ENCODE results near the gene XYLT2. TPM values are rescaled to one million over a fixed set of nuclear protein-coding genes. Genes with fewer than 3 reads are reported as not detected.

Gene XYLT2
- total and polyA plus RNA-seq, 3 donors from 2014 or later: 37.6 to 47.4 (median 44.1) TPM

DNA sequence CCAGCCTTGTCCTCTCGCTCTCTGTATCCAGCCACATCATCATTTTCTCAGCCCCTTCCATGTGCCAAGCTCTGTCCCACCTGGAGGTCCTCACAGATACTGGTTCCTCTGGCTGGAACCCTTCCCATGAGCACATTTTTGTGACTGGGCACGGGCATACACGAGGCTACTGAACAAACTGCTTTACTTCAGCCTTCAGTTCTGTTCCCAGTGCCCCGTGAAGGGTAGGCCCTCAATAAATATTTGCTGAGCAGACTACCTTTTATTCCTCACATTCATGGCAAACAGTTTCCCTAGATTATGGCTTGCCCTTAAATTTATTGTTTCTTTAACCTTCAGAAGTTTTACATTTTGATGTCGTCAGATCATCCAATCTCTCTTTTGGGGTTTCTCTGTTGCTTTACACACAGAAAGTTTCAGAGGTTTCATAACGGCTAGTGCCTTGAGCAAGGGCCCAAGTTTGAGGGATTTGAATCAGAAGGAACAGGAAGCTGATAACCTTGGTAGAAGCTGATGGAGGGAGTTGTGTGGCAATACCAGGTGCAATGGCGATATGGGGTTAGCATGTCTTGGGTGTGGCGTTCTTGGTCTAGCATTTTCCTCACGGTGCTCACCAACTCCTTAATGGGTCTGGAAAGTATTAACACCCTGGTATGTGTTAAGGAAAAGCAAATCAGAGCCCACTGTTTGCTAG lies 43.9 kb upstream of the XYLT2 start:
- Histone ChIP-seq H3K36me3 (ENCODE audit: low read depth, missing control alignments) (no peaks in the 10 kb centered on the region), H3K4me3 (no peak overlapping the region), H3K27me3 (no peaks in the 10 kb centered on the region), H3K27ac (no peak overlapping the region), H3K9me3 (no peaks in the 10 kb centered on the region), H3K4me1 (peaks cover 19% of the 10 kb centered on the region)
- WGBS, 2 donors: 83 to 84% methylated on average over 9 of the region's 9 CpGs
- no peak for TF ChIP-seq POLR2A (IDR thresholded peaks at IDR 0.05)
- no peak for TF ChIP-seq CTCF (IDR thresholded peaks at IDR 0.05)
- intact Hi-C loops (cut with DNase I; ENCODE audit: low total_unique reads): no loop called here
- no peak for DNase-seq

GRCh38 chr17:50303051-50303450 lies 42.9 kb upstream of the XYLT2 start:
- WGBS, 2 donors: 94 to 95% methylated on average over 11 of the region's 11 CpGs
- Histone ChIP-seq H3K4me3 (no peak overlapping the region), H3K27ac (no peak overlapping the region), H3K36me3 (ENCODE audit: low read depth, missing control alignments) (no peaks in the 10 kb centered on the region), H3K4me1 (peaks cover 19% of the 10 kb centered on the region), H3K27me3 (no peaks in the 10 kb centered on the region), H3K9me3 (no peaks in the 10 kb centered on the region)
- TF ChIP-seq POLR2A (IDR thresholded peaks at IDR 0.05) (no peak), CTCF (IDR thresholded peaks at IDR 0.05) (no peak)
- intact Hi-C loops (cut with DNase I; ENCODE audit: low total_unique reads): no loop called here
- DNase-seq: no peak

GRCh38 chr17:50303596-50303995 lies 42.3 kb upstream of the XYLT2 start:
- Histone ChIP-seq H3K36me3 (ENCODE audit: low read depth, missing control alignments) (no peaks in the 10 kb centered on the region), H3K4me3 (no peak overlapping the region), H3K27me3 (no peaks in the 10 kb centered on the region), H3K27ac (no peak overlapping the region), H3K9me3 (no peaks in the 10 kb centered on the region), H3K4me1 (peaks cover 19% of the 10 kb centered on the region)
- 74 to 75% methylated on average over 4 of the region's 4 CpGs for WGBS, 2 donors
- DNase-seq: no peak
- intact Hi-C loops (cut with DNase I; ENCODE audit: low total_unique reads): no loop called here
- TF ChIP-seq CTCF (IDR thresholded peaks at IDR 0.05) (no peak), POLR2A (IDR thresholded peaks at IDR 0.05) (no peak)

- Histone ChIP-seq H3K4me1 (peaks cover 19% of the 10 kb centered on the region), H3K9me3 (no peaks in the 10 kb centered on the region), H3K27ac (peak overlapping the region in 1 of 2 donors; percentile 78), H3K27me3 (no peaks in the 10 kb centered on the region), H3K36me3 (ENCODE audit: low read depth, missing control alignments) (no peaks in the 10 kb centered on the region), H3K4me3 (no peak overlapping the region)
- TF ChIP-seq CTCF (IDR thresholded peaks at IDR 0.05) (no peak), POLR2A (IDR thresholded peaks at IDR 0.05) (no peak)
- WGBS, 2 donors: 22 to 57% methylated on average over 7 of the region's 7 CpGs
- DNase-seq: peak; percentile 32
- intact Hi-C loops (cut with DNase I; ENCODE audit: low total_unique reads): no loop called here
These were observed 41.0 kb upstream of the XYLT2 start for GRCh38 chr17:50304781-50305404.

Measured in testis (tissue), 3 donors.